ENCODE results near the gene CLK1. TPM values are rescaled to one million over a fixed set of nuclear protein-coding genes. Genes with fewer than 3 reads are reported as not detected.

Gene CLK1
- total and polyA plus RNA-seq, 2 of the 13 experiments (the other 11 are each of a cell fraction or from before 2014, with no cell fraction given): 66.6 to 101 TPM

DNA sequence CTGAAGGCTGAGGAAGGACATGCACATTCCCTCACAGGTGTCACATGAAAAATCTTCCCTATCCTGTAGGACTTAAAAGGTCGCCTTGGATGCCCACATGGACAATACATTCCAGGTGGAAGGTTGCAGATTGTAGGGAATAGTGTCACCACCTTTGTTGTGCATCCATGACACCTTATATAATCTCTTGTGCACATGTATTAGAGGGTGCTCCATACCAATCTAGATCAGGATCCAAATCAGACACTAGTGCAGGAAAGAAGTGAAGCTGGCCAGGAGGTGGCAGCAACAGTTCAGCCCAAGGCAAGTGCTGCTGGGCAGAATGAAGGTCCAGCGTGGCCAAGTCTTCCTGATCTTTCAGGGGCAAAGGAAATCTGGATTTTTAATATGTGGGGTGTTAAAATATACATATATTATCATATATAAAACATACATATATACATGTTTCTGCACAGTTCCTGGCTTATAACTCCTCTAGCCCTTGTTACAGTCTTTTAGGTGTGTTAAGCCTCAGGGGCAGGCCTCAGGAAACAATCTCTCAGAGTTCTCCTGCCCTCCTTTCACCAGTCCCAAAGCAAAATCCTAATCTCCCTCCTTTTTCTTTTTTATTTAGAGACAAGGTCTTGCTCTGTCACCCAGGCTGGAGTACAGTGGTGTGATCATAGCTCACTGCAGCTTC is 41.3 kb upstream of the CLK1 start (continued):
- TF ChIP-seq, protein P1, sequence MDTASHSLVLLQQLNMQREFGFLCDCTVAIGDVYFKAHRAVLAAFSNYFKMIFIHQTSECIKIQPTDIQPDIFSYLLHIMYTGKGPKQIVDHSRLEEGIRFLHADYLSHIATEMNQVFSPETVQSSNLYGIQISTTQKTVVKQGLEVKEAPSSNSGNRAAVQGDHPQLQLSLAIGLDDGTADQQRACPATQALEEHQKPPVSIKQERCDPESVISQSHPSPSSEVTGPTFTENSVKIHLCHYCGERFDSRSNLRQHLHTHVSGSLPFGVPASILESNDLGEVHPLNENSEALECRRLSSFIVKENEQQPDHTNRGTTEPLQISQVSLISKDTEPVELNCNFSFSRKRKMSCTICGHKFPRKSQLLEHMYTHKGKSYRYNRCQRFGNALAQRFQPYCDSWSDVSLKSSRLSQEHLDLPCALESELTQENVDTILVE (CRISPR knock-in tag; IDR thresholded peaks at IDR 0.05): 0 out of 2 replicates have a peak, but pooled peaks have one; percentile 52
- TF ChIP-seq, protein P2, sequence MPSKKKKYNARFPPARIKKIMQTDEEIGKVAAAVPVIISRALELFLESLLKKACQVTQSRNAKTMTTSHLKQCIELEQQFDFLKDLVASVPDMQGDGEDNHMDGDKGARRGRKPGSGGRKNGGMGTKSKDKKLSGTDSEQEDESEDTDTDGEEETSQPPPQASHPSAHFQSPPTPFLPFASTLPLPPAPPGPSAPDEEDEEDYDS (CRISPR knock-in tag; IDR thresholded peaks at IDR 0.05): 0 out of 2 replicates have a peak, but pooled peaks have one; percentile 36
- TF ChIP-seq HOXA9 (CRISPR knock-in tag; IDR thresholded peaks at IDR 0.05; ENCODE audit: borderline replicate concordance) (no peak), XRCC5 (optimal IDR thresholded peaks at IDR 0.05; ENCODE audit: low read length) (peak; percentile 80), ZNF367 (CRISPR knock-in tag; IDR thresholded peaks at IDR 0.05; ENCODE audit: borderline replicate concordance) (no peak), CEBPG (CRISPR knock-in tag; IDR thresholded peaks at IDR 0.05) (peak; percentile 40), NR1H2 (CRISPR knock-in tag; IDR thresholded peaks at IDR 0.05; ENCODE audit: borderline replicate concordance, low read depth) (no peak), GATAD2A (CRISPR knock-in tag; IDR thresholded peaks at IDR 0.05) (peak; percentile 52; the same call in 1 of the 2 replicates), MXI1 (IDR thresholded peaks at IDR 0.05; ENCODE audit: borderline replicate concordance, low read depth, low read length) (peak; percentile 28; the same call in 1 of the 3 replicates), RAD21 (CRISPR knock-in tag; IDR thresholded peaks at IDR 0.05) (peak; percentile 88), YEATS2 (CRISPR knock-in tag; IDR thresholded peaks at IDR 0.05; ENCODE audit: borderline replicate concordance) (peak; percentile 58; the same call in 1 of the 2 replicates), ZNF44 (CRISPR knock-in tag; IDR thresholded peaks at IDR 0.05) (0 out of 2 replicates have a peak, but pooled peaks have one; percentile 65), KDM4B (CRISPR knock-in tag; IDR thresholded peaks at IDR 0.05) (no peak), SMYD3 (CRISPR knock-in tag; IDR thresholded peaks at IDR 0.05) (peak; percentile 43; the same call in 1 of the 2 replicates), NR3C1 (CRISPR knock-in tag; IDR thresholded peaks at IDR 0.05) (no peak)
- TF ChIP-seq, protein P3, sequence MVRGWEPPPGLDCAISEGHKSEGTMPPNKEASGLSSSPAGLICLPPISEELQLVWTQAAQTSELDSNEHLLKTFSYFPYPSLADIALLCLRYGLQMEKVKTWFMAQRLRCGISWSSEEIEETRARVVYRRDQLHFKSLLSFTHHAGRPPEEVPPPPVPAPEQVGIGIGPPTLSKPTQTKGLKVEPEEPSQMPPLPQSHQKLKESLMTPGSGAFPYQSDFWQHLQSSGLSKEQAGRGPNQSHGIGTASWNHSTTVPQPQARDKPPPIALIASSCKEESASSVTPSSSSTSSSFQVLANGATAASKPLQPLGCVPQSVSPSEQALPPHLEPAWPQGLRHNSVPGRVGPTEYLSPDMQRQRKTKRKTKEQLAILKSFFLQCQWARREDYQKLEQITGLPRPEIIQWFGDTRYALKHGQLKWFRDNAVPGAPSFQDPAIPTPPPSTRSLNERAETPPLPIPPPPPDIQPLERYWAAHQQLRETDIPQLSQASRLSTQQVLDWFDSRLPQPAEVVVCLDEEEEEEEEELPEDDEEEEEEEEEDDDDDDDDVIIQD (CRISPR knock-in tag; IDR thresholded peaks at IDR 0.05; ENCODE audit: low read depth): 0 out of 2 replicates have a peak, but pooled peaks have one; percentile 27
- TF ChIP-seq, protein P4, sequence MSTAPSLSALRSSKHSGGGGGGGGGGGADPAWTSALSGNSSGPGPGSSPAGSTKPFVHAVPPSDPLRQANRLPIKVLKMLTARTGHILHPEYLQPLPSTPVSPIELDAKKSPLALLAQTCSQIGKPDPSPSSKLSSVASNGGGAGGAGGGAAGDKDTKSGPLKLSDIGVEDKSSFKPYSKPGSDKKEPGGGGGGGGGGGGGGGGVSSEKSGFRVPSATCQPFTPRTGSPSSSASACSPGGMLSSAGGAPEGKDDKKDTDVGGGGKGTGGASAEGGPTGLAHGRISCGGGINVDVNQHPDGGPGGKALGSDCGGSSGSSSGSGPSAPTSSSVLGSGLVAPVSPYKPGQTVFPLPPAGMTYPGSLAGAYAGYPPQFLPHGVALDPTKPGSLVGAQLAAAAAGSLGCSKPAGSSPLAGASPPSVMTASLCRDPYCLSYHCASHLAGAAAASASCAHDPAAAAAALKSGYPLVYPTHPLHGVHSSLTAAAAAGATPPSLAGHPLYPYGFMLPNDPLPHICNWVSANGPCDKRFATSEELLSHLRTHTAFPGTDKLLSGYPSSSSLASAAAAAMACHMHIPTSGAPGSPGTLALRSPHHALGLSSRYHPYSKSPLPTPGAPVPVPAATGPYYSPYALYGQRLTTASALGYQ (CRISPR knock-in tag; IDR thresholded peaks at IDR 0.05): no peak
- TF ChIP-seq, protein P5, sequence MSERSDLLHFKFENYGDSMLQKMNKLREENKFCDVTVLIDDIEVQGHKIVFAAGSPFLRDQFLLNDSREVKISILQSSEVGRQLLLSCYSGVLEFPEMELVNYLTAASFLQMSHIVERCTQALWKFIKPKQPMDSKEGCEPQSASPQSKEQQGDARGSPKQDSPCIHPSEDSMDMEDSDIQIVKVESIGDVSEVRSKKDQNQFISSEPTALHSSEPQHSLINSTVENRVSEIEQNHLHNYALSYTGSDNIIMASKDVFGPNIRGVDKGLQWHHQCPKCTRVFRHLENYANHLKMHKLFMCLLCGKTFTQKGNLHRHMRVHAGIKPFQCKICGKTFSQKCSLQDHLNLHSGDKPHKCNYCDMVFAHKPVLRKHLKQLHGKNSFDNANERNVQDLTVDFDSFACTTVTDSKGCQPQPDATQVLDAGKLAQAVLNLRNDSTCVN (CRISPR knock-in tag; IDR thresholded peaks at IDR 0.05; ENCODE audit: borderline replicate concordance): 0 out of 2 replicates have a peak, but pooled peaks have one; percentile 31
- TF ChIP-seq, protein P6, sequence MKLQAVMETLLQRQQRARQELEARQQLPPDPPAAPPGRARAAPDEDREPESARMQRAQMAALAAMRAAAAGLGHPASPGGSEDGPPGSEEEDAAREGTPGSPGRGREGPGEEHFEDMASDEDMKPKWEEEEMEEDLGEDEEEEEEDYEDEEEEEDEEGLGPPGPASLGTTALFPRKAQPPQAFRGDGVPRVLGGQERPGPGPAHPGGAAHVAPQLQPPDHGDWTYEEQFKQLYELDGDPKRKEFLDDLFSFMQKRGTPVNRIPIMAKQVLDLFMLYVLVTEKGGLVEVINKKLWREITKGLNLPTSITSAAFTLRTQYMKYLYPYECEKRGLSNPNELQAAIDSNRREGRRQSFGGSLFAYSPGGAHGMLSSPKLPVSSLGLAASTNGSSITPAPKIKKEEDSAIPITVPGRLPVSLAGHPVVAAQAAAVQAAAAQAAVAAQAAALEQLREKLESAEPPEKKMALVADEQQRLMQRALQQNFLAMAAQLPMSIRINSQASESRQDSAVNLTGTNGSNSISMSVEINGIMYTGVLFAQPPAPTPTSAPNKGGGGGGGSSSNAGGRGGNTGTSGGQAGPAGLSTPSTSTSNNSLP (IDR thresholded peaks at IDR 0.05; ENCODE audit: low read depth, low read length): 0 out of 2 replicates have a peak, but pooled peaks have one; percentile 32
